ENCODE results near the gene RNASE11.

GRCh38 chr14:20564501-20564997 is 23.3 kb downstream of the RNASE11 start:
- TF ChIP-seq REST (IDR thresholded peaks at IDR 0.05; ENCODE audit: insufficient replicate concordance, low read depth) (no peak), CTCF (IDR thresholded peaks at IDR 0.05; ENCODE audit: insufficient read depth, low read length) (no peak), SPI1 (IDR thresholded peaks at IDR 0.05; ENCODE audit: borderline replicate concordance, low read depth) (no peak), POLR2AphosphoS5 (IDR thresholded peaks at IDR 0.05; ENCODE audit: low read depth) (no peak), GABPA (IDR thresholded peaks at IDR 0.05; ENCODE audit: low read depth) (no peak)

All from HL-60 (cell line).